Spinal cord (tissue), 10 donors: Measurements from ENCODE around the gene SCAI. TPM values are rescaled to one million over a fixed set of nuclear protein-coding genes. Genes with fewer than 3 reads are reported as not detected.
"Not testable (repeated sequence)": the region's sequence is repeated elsewhere in the genome, so short reads cannot be mapped to it uniquely, and the experiment has no call there.

Experiments used
- DNase-seq, 6 donors: peaks; one replicate each; pipeline versions ENCODE4 v3.0.0 to v3.0.0-alpha.2; 2013 to 2015; ENCODE audit warnings: low spot score in 6 of 6, low read depth in 4 of 6
- H3K27ac ChIP-seq: one replicate; pipeline ENCODE4 v1.5.1; 2013; ENCODE audit warnings: low read depth, low read length, control low read depth
- H3K27me3 ChIP-seq: one replicate; pipeline ENCODE4 v1.6.1; 2013; ENCODE audit warnings: low read length; ENCODE audit not compliant: control insufficient read depth, insufficient read depth
- H3K36me3 ChIP-seq: one replicate; pipeline ENCODE4 v1.6.1; 2013; ENCODE audit warnings: low read length; ENCODE audit not compliant: control insufficient read depth, insufficient read depth
- H3K4me1 ChIP-seq: one replicate; pipeline ENCODE4 v1.6.1; 2013; ENCODE audit warnings: low read length; ENCODE audit not compliant: control insufficient read depth, insufficient read depth
- H3K4me3 ChIP-seq: one replicate; pipeline ENCODE4 v1.5.1; 2013; ENCODE audit warnings: low read depth, low read length, control low read depth
- H3K9me3 ChIP-seq: one replicate; pipeline ENCODE4 v1.6.1; 2013; ENCODE audit warnings: low read length; ENCODE audit not compliant: control insufficient read depth, insufficient read depth
- WGBS: methylation state at CpG from one replicate; pipeline ENCODE4 v1.1.5; 2013; ENCODE audit warnings: missing lambda C conversion rate; ENCODE audit not compliant: insufficient coverage; 5-methylcytosine and 5-hydroxymethylcytosine counted together
- polyA plus RNA-seq, 2 donors: library from polyadenylated mRNA; unstranded; fragments of 120-200 nt; gene quantifications; one replicate each; pipeline ENCODE4 v1.2.1, GENCODE V29; 2013; ENCODE audit not compliant: insufficient read length in 2 of 2
- total RNA-seq, 2 donors: library from RNA; depleted of rRNA in 1 of 2; stranded (reverse); fragments of 120-200 nt in 1 of 2; fragments of >200 nt in 1 of 2; gene quantifications; one replicate each; pipeline versions ENCODE4 v1.2.3 to v1.2.4, GENCODE V29; 2013 to 2014
- donor health status: healthy.

SCAI gene
- total and polyA plus RNA-seq, 4 donors: 11.7 to 36.6 (median 16.0) TPM

- Histone ChIP-seq H3K9me3 (no peaks in the 10 kb centered on the region), H3K4me3 (no peak overlapping the region), H3K4me1 (no peaks in the 10 kb centered on the region), H3K27ac (no peak overlapping the region), H3K36me3 (peaks cover 8% of the 10 kb centered on the region), H3K27me3 (no peaks in the 10 kb centered on the region)
- no peak for DNase-seq
- 83% methylated on average over 1 of the region's 2 CpGs for WGBS
Observed at GRCh38 chr9:124964056-124964455, 179.3 kb downstream of the SCAI start.

- H3K9me3 ChIP-seq: no peaks in the 10 kb centered on the region
- peaks cover 5% of the 10 kb centered on the region for H3K36me3 ChIP-seq
- H3K4me3 ChIP-seq: no peak overlapping the region
- no peak for DNase-seq
- no peak overlapping the region for H3K27ac ChIP-seq
- WGBS: 88% methylated on average over 2 of the region's 2 CpGs
- H3K4me1 ChIP-seq: no peaks in the 10 kb centered on the region
- H3K27me3 ChIP-seq: no peaks in the 10 kb centered on the region
Observed at GRCh38 chr9:124960409-124960752, 182.9 kb downstream of the SCAI start.

- WGBS: 95% methylated on average over 4 of the region's 9 CpGs
- H3K27ac ChIP-seq, H3K4me3 ChIP-seq, H3K36me3 ChIP-seq, H3K27me3 ChIP-seq, DNase-seq, H3K4me1 ChIP-seq, H3K9me3 ChIP-seq: not testable (repeated sequence)
Observed at GRCh38 chr9:124959671-124960408, 183.5 kb downstream of the SCAI start.

GRCh38 chr9:124954255-124954654 lies 189.1 kb downstream of the SCAI start:
- Histone ChIP-seq H3K36me3 (peaks cover 7% of the 10 kb centered on the region), H3K9me3 (no peaks in the 10 kb centered on the region), H3K4me1 (no peaks in the 10 kb centered on the region), H3K27me3 (no peaks in the 10 kb centered on the region), H3K4me3 (no peak overlapping the region), H3K27ac (no peak overlapping the region)
- DNase-seq: no peak
- WGBS: no CpG with 5 or more reads among the region's 1 CpG

GRCh38 chr9:124950050-124950718 lies 193.1 kb downstream of the SCAI start:
- H3K4me1 ChIP-seq: no peaks in the 10 kb centered on the region
- H3K27ac ChIP-seq: no peak overlapping the region
- DNase-seq: no peak
- no peaks in the 10 kb centered on the region for H3K9me3 ChIP-seq
- 86% methylated on average over 1 of the region's 3 CpGs for WGBS
- H3K27me3 ChIP-seq: no peaks in the 10 kb centered on the region
- H3K4me3 ChIP-seq: no peak overlapping the region
- peaks cover 7% of the 10 kb centered on the region for H3K36me3 ChIP-seq

GRCh38 chr9:124949387-124949786 lies 193.9 kb downstream of the SCAI start:
- Histone ChIP-seq H3K9me3 (no peaks in the 10 kb centered on the region), H3K27me3 (no peaks in the 10 kb centered on the region), H3K4me1 (no peaks in the 10 kb centered on the region), H3K4me3 (no peak overlapping the region), H3K27ac (no peak overlapping the region), H3K36me3 (peaks cover 7% of the 10 kb centered on the region)
- 81% methylated on average over 2 of the region's 2 CpGs for WGBS
- DNase-seq: no peak

- H3K27me3 ChIP-seq: no peaks in the 10 kb centered on the region
- no CpG with 5 or more reads among the region's 5 CpGs for whole genome bisulfite sequencing
- no peak overlapping the region for H3K4me3 ChIP-seq
- no peaks in the 10 kb centered on the region for H3K4me1 ChIP-seq
- H3K9me3 ChIP-seq: no peaks in the 10 kb centered on the region
- DNase-seq: no peak
- H3K27ac ChIP-seq: no peak overlapping the region
- peaks cover 7% of the 10 kb centered on the region for H3K36me3 ChIP-seq
Observed at GRCh38 chr9:124947727-124948391, 195.5 kb downstream of the SCAI start.

- H3K9me3 ChIP-seq: no peaks in the 10 kb centered on the region
- DNase-seq: no peak
- H3K36me3 ChIP-seq: peaks cover 7% of the 10 kb centered on the region
- H3K4me3 ChIP-seq: no peak overlapping the region
- no peaks in the 10 kb centered on the region for H3K27me3 ChIP-seq
- H3K4me1 ChIP-seq: peaks cover 10% of the 10 kb centered on the region
- no peak overlapping the region for H3K27ac ChIP-seq
- WGBS: no CpG with 5 or more reads among the region's 1 CpG
Observed at GRCh38 chr9:124946167-124946566, 197.2 kb downstream of the SCAI start.

GRCh38 chr9:124941679-124942561 lies 201.4 kb downstream of the SCAI start:
- Histone ChIP-seq H3K4me3 (peak overlapping the region; percentile 99), H3K27me3 (no peaks in the 10 kb centered on the region), H3K9me3 (no peaks in the 10 kb centered on the region), H3K27ac (peak overlapping the region; percentile 97), H3K4me1 (peaks cover 14% of the 10 kb centered on the region), H3K36me3 (peaks cover 10% of the 10 kb centered on the region)
- 12% methylated on average over 24 of the region's 31 CpGs for WGBS
- peak in 2 of 6 donors; percentile 28 to 33 for DNase-seq
